Measurements from ENCODE around the gene ATP5F1E.

- TF ChIP-seq EP300 (IDR thresholded peaks at IDR 0.05) (no peak), CTCF (IDR thresholded peaks at IDR 0.05) (no peak)
These were observed 33.5 kb downstream of the ATP5F1E start for GRCh38 chr20:58998656-58999055.

All from upper lobe of left lung (tissue), 4 donors.